Measurements from ENCODE around the gene RASGEF1B. TPM values are rescaled to one million over a fixed set of nuclear protein-coding genes. Genes with fewer than 3 reads are reported as not detected.
A peak's percentile ranks its signal among the peaks of the same experiment; 100 is the strongest.

RASGEF1B gene
- polyA plus RNA-seq, 1 experiment: not detected

DNA sequence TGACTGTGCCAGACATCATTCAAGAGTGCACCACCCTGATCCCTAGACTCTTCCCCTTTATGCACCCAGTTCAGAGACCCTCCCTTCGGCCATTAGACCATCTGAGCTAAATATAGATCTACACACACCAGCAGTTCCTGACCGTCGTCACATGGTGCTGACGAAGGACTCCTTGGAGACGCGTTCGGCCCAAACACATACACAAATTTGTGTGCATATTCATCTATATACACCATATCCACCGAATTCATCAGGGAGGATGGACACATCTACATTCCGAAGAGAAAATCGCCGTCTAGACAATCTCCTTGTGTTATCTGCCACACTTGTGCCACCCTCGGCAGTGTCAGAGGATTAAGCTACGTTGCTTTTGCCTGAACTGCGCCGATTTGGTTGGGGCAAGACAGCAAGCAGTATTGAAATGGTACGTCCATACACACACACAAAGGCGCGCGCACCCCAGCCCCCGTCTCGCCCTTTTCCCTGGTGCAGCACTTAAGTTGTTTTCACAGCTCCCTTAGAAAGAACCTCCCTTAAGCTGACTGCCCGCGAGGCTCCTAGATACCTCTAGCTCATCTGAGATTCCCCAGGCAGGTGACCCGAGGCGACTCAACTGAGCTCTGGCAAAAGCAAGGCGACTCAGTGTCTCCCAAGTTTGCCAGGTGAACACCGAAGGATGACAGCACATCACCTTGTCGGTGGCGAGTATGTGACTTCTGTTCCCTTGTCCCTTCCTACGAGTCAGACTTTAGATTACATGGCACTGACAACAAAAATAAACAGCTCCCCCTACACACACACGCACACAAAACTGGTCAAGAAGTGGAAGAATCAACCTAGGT is 1.0 kb downstream of the RASGEF1B start:
- ChIA-PET CTCF (interaction anchor here (1.0 kb wide), 2 partner anchors 798 to 800 kb away, joined by 3 read pairs; no protein-coding TSS in a partner anchor), POLR2A (no interaction called here)
- TF ChIP-seq CTCF (IDR thresholded peaks at IDR 0.05; ENCODE audit: low read depth, low read length): no peak
- Histone ChIP-seq H3K27ac (ENCODE audit: low read depth, low read length) (no peak overlapping the region), H3K4me3 (ENCODE audit: low read depth, low read length) (peak overlapping the region; percentile 66), H3K27me3 (ENCODE audit: control insufficient read depth, insufficient read depth, low read length) (peaks cover 18% of the 10 kb centered on the region), H3K9me3 (ENCODE audit: control insufficient read depth, insufficient read depth, low read length) (no peaks in the 10 kb centered on the region)
- no peak for DNase-seq (ENCODE audit: low read depth, low spot score)

DNA sequence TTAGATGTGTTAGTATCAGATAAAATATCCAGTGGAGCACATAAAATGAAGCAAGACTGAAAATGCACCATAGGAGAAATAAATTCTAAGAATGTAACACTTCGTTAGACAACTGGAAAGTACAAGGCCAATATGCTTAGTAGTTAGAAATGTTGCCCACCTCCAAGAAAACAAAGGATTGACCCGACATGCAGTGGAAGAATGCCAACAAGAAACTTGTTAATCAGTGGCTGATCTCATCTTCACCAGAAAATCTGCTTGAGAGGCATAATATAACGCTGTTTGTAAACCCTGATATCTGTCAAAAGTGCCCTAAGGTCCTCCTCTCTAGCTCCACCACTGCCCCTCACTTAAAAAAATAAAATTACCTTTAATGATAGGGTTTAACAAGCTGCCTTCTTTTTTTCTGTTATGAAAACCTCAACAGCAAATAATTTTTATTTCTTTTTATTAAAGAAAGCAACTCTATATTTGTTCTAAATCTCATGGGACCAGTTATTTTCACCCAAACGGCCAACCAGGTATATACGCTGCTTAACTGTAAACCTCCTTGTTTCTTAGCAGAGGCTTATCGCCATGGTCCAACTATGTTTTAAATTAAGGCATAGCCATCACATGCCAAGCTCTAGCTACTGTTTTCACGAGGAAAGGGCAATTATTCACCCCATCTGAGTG is 1.8 kb downstream of the RASGEF1B start:
- ChIA-PET POLR2A (no interaction called here), CTCF (interaction anchor here (1.0 kb wide), 1 partner anchor 799 kb away, joined by 3 read pairs; no protein-coding TSS in a partner anchor)
- H3K27ac ChIP-seq (ENCODE audit: low read depth, low read length): no peak overlapping the region
- H3K27me3 ChIP-seq (ENCODE audit: control insufficient read depth, insufficient read depth, low read length): peaks cover 18% of the 10 kb centered on the region
- H3K9me3 ChIP-seq (ENCODE audit: control insufficient read depth, insufficient read depth, low read length): no peaks in the 10 kb centered on the region
- no peak overlapping the region for H3K4me3 ChIP-seq (ENCODE audit: low read depth, low read length)
- DNase-seq (ENCODE audit: low read depth, low spot score): no peak
- no peak for TF ChIP-seq CTCF (IDR thresholded peaks at IDR 0.05; ENCODE audit: low read depth, low read length)

GRCh38 chr4:81468678-81469077 is 3.0 kb downstream of the RASGEF1B start:
- POLR2A ChIA-PET: no interaction called here
- CTCF ChIA-PET: interaction anchor here (1.8 kb wide), 1 partner anchor 18 kb away, joined by 6 read pairs; no protein-coding TSS in a partner anchor
- H3K4me3 ChIP-seq (ENCODE audit: low read depth, low read length): no peak overlapping the region
- no peak for DNase-seq (ENCODE audit: low read depth, low spot score)
- peaks cover 18% of the 10 kb centered on the region for H3K27me3 ChIP-seq (ENCODE audit: control insufficient read depth, insufficient read depth, low read length)
- TF ChIP-seq CTCF (IDR thresholded peaks at IDR 0.05; ENCODE audit: low read depth, low read length): no peak
- no peaks in the 10 kb centered on the region for H3K9me3 ChIP-seq (ENCODE audit: control insufficient read depth, insufficient read depth, low read length)
- H3K27ac ChIP-seq (ENCODE audit: low read depth, low read length): no peak overlapping the region

DNA sequence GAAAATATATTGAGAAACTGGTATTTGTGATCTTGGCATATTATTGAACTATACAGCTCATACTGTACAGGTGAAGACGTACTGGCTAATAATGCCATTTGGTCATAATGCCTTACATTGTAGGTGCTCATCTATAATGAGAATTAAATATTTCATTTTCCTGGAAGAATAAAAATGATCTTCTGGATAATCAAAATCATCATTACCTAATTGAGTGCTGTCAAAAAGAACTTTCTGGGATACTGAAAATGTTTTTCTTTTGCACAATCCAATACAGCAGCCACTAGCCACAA is 4.1 kb downstream of the RASGEF1B start:
- CTCF ChIA-PET: interaction anchor here (0.7 to 4.2 kb wide), 41 partner anchors 9 to 892 kb away, joined by 3 to 48 read pairs (median 4); no protein-coding TSS in a partner anchor
- Histone ChIP-seq H3K9me3 (ENCODE audit: control insufficient read depth, insufficient read depth, low read length) (no peaks in the 10 kb centered on the region), H3K27me3 (ENCODE audit: control insufficient read depth, insufficient read depth, low read length) (peaks cover 18% of the 10 kb centered on the region), H3K4me3 (ENCODE audit: low read depth, low read length) (no peak overlapping the region), H3K27ac (ENCODE audit: low read depth, low read length) (no peak overlapping the region)
- POLR2A ChIA-PET: no interaction called here
- no peak for DNase-seq (ENCODE audit: low read depth, low spot score)
- TF ChIP-seq CTCF (IDR thresholded peaks at IDR 0.05; ENCODE audit: low read depth, low read length): no peak
